ENCODE results near the gene ROR2.

- TF ChIP-seq CTCF (IDR thresholded peaks at IDR 0.05) (no peak), ZFX (IDR thresholded peaks at IDR 0.05; ENCODE audit: borderline replicate concordance) (no peak)
These were observed 85.0 kb downstream of the ROR2 start for GRCh38 chr9:91865041-91865440.

All from 22Rv1 (cell line).